GM21576 (cell line): ENCODE measurements around the gene SCG5.

Experiments used
- ATAC-seq: cut with Tn5 transposase; IDR thresholded peaks from one replicate; pipeline ENCODE4 v1.9.1; 2021; ENCODE audit warnings: mild to moderate bottlenecking, moderate library complexity; ENCODE audit not compliant: unreplicated experiment

The SCG5 gene

DNA sequence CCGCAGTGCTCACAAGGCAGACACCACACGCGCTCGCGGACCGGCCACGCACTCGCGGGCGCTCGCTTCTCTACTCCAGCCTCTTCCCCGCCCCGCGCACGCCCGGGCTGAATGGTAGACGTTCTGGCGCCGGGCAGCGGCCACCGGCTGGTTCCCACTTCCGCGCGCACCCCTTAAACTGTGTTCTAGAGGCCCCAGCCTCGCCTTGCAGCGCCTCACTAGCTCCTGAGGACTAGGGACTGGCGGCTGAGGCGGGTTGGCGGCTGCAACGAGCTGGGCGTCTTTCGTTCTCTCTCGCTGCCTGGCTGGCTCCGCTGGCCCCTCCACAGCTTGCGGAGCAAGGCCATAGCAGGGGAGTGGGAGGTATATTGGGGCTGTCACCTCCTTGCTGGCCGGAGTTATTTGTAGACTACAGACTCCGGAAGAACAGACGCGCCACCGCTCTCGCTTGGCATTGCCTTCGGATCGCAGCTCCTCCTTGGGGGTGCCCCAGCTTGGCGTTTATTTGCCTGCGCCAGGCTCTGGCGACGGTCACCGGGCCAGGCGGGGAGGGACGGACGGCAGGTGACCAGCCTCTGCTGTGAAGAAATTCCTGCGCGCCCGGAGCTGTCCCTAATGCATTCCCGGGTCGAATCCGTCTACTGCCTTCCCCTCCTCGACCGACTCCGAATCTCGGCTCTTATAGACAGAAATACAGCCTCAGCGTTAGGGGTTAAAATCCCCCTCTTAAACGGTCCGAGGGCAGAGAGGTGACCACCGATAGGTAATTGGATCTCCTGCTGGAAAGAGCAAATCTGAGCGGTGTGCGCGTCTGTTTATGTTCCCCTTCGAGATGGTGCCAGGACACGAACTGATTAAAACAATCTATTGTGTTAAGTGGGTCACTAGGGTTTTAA lies 77.6 kb downstream of the SCG5 start:
- no peak for ATAC-seq

- no peak for ATAC-seq
Observed at GRCh38 chr15:32721596-32721995, 80.1 kb downstream of the SCG5 start.

DNA sequence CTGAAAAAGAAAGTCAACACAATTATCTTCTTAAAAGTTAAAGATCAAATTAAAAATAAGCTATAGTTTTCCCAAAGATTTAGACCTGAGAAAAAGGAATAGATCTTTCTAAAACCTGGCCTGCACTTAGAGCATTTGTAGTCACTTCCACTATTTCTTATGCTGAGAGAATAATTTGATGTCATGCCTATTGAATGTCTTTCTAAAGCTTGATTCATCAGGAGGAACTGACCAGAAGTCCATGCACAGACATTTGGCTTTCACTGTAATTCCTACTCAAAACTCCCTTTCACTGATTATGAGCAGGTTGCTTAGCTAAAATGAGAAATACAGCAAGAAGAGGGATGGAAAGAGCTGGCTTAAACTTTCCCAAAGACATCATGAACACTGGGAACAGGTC lies 80.6 kb downstream of the SCG5 start:
- ATAC-seq: no peak

DNA sequence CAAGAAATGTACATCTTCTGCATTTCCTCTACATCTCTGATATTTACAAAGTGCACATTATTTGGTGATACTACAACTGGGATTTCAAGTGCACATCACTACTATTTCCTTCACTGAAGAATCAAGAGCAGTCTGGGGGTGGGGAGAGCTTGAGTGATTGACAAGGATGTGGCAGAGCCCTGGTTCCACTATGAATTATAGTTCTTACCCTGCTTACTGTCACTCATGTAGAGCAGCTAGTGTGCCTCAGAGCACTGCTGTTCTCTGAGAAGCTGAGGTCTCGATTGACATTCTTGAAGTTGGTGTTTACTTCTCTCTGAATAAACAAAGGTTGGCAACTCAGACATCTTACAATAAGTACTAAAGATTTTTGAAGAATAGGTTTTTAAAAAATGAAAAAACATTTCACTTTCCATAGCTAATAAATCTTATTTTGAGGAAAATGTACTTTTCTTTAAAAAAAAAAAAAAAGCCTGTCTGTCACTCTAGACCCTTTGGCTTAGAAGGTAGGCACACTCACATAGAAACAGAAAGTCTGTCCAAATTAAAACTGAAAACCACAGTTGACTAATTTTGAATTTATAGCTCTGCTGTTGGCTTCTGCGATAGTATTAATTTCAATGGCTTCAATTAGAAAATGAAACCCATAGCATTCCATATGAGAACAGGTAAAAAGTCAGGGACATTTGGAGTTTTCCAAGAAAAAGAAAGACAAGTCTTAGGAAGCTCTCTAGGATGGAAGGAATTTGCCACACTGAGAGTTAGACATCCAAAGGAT lies 81.8 kb downstream of the SCG5 start:
- peak; percentile 92 for ATAC-seq

DNA sequence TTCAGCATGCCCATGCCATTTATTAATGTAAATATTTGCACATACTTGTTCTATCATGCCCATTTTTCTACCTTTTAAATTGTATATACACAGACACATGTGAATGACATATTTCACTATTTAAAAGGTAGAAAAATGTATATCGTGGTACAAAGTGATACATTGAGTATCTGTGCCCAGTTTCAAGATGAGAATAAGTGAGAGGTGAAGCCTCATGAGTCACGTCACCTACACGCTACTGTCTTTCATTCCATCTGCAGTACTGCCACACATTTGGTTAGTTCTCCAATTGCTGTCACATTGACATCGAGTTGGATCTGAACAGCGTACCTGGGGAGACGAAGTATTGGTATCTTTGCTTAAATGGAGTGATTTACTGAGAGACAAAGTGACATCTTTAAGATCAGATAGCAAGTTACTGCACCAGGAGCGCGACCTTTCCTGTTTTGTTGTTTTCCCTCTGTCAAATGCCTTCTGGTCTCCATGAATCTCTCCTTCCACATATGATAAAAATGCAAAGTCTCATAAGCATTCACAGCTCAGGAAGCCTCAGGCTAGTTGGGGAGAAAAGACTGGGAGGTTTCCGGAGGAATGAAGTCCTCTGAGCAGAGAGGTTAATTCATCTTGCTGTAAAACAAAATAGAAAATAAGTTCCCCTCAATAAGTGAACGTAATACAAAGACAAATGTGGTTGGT lies 88.3 kb downstream of the SCG5 start:
- no peak for ATAC-seq

GRCh38 chr15:32730677-32731654 lies 89.5 kb downstream of the SCG5 start:
- no peak for ATAC-seq

DNA sequence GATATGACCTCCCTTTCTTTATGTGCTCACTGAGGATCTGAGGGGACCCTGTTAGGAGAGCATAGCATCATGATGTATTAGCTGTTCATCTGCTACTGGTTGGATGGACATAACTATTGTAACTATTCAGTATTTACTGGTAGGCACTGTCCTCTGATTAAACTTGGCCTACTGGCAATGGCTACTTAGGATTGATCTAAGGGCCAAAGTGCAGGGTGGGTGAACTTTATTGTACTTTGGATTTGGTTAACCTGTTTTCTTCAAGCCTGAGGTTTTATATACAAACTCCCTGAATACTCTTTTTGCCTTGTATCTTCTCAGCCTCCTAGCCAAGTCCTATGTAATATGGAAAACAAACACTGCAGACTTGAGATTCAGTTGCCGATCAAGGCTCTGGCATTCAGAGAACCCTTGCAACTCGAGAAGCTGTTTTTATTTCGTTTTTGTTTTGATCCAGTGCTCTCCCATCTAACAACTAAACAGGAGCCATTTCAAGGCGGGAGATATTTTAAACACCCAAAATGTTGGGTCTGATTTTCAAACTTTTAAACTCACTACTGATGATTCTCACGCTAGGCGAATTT lies 91.2 kb downstream of the SCG5 start:
- no peak for ATAC-seq

DNA sequence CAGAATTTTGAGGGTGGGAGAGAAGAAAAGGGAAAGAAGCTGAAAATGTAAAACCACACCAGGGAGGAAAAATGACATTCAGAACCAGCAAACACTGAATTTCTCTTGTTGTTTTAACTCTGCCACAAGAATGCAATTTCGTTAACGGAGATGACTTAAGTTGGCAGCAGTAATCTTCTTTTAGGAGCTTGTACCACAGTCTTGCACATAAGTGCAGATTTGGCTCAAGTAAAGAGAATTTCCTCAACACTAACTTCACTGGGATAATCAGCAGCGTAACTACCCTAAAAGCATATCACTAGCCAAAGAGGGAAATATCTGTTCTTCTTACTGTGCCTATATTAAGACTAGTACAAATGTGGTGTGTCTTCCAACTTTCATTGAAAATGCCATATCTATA lies 91.8 kb downstream of the SCG5 start:
- ATAC-seq: no peak

DNA sequence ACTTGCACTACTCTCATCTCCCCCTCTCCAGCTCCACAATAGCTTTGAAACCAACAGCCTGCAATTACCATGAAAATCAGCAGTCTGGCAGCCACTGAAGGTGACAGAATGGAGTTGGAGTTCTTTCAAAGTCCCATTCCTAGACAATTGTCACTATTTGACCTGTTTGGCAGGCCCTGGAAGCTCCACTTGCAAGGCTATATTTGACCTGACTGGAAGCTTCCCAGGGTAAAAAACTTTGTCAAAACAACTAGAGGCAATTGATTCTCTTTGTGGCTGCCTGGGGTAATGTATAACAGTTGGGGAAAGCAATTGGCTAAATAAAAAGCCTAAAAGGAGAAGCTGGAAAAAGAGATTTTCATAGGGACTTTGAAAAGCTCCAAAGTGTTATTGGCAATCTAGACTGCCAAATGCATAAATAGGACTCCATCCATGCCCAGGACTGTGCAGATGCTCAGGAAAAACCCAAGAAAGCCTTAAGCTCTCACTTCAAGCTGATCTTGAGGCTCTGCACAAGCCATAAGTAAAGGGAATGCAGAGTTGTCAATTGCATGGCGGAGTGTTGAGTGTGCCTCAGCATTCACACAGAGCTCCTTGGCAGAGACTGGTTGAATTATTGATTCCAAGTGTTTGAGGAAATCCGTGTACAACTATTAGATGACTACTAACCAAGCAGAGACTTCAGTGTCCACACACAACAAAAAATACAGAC lies 94.6 kb downstream of the SCG5 start:
- ATAC-seq: no peak

- ATAC-seq: no peak
Observed at GRCh38 chr15:32736701-32737061, 95.2 kb downstream of the SCG5 start.

- ATAC-seq: no peak
Observed at GRCh38 chr15:32737304-32737703, 95.8 kb downstream of the SCG5 start.

DNA sequence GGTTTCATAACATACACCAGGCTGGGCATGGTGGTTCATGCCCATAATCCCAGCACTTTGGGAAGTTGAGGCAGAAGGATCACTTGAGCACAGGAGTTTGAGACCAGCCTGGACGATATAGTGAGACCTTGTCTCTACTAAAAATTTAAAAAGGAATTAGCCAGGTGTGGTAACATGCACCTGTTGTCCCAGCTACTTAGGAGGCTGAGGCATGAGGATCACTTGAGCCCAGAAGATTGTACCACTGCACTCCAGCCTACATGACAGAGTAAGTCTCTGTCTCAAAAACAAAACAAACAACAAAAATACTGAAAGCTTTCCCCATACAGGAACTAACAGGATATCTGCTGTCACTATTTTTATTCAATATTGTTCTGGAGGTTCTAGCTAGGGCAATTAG lies 97.2 kb downstream of the SCG5 start:
- no peak for ATAC-seq

DNA sequence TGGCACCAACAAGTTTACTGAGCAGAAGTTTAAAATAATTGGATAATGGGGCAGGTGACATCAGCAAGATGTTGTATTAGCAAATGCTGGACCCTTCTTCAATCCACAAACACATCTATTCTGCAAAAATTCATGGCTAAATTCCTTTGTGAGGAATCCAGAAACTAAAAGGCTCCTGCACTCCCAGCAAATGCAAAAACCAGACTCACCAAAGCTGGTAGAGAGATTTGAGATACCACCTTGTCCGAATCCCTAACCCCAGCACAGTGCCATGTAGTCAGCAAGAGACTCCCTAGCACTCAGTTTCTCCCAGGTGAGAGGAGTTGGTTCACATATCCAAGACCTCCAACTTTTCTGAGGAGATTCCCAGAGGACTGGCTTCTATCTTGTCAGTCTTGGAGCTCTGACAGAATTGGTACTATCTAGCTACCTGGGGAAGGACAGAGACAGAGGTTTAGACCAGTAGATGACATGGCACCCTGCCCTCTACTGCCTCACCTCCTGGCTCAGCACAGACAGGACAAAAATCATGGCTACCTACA lies 98.1 kb downstream of the SCG5 start:
- ATAC-seq: no peak

DNA sequence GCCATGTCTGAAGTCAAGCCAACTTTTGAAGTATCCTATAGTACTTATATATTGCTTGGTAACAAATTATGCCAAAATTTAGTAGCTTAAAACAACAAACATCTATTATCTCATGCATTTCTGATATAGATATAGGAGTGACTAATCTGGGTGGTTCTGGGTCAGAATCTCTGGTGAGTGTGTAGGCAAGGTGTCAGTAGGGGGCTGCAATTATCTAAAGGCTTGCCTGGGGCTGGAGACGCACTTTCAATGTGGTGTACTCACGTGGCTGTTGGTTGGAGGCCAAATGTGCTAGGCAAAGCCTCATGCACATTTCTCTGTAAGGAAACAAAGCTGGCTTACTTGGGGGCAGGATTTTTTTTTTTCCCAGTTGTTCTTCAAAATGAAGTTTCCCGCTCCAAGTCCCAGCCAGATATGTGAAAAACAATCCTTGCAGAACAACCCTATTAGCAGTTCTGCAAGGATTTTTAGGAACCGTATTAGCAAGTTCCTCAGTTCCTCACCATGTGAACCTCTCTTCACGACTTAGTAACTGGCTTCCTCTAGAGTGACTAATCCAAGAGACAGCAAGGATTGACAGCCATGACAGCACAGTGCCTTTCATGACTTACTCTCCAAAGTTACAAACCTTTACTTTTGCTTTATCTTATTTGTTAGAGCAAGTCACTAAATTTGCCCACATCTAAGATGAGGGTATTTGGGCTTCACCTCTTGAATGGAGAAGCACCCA lies 102.1 kb downstream of the SCG5 start:
- no peak for ATAC-seq

DNA sequence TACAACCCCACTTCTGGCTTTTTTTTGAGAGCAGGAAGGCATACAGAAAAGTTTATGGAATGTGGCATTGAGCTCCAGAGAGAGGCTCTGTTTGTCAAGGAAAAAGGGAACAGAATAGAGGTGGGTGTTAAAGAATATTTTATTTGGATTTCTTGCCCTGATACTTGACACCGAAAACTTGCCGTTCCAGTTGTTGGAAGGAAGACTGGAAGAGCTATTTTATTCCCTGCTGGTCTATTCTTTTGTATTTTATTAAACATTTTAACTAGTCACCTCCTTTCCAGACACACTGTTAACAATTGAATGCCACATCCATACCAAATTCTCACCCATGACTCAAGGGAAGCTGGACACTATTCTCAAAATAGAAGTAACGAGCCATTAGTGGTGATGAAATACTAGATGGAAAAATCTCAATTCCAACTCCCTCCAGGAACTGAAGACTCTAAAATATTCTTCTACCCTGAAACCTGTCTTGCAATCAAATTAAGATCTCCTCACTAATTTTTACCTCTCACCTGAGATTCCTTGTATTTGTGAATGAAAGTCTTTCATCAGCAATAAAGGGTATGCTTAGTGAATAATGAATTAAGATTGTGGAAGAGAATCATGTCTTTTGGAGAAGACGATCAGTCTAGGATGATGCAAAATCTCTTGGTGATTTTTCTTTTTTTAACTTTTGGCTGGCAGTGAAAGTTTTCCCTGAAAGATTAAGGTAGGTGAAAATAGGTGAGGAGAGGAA lies 104.8 kb downstream of the SCG5 start:
- ATAC-seq: no peak
